ENCODE data around the gene ZNF627. TPM values are rescaled to one million over a fixed set of nuclear protein-coding genes. Genes with fewer than 3 reads are reported as not detected.

Gene ZNF627
- total RNA-seq, 1 donor, result 20.3 TPM

DNA sequence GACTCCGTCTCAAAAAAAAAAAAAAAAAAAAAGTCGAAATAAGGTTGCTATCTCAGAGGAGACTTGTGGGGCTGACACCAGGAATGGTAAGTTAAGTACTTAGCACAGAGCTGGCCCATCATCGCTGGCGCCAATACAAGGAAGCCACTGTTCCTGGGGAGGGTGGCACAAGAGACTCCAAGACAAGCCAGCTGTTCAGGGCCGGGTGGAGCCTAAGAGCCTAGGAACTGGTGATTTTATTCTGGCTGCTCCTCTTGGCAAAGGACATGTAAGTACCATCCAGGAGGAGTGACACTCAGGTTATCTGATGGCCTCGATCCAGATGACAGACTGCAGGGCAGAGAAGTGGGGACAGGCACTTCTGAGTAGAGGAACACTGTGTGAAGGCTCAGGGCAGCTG lies 42.0 kb upstream of the ZNF627 start:
- H3K36me3 ChIP-seq (ENCODE audit: insufficient read depth, low read length), result peaks cover 5% of the 10 kb centered on the region
- H4K20me1 ChIP-seq (ENCODE audit: insufficient read depth, low read length), result peaks cover 34% of the 10 kb centered on the region
- no peak overlapping the region for H3K4me2 ChIP-seq (ENCODE audit: insufficient read depth, low read length)
- H3K4me1 ChIP-seq (ENCODE audit: insufficient read depth, low read length), result peaks cover 15% of the 10 kb centered on the region
- no peak overlapping the region for H3K4me3 ChIP-seq (ENCODE audit: insufficient read depth, low read length)
- H3K9me3 ChIP-seq (ENCODE audit: low read depth, low read length), result no peaks in the 10 kb centered on the region
- H3K79me2 ChIP-seq (ENCODE audit: insufficient read depth, low read length), result peaks cover 41% of the 10 kb centered on the region
- peak; percentile 79 for DNase-seq (ENCODE audit: insufficient read length, low spot score, missing footprints)
- TF ChIP-seq, protein P1, sequence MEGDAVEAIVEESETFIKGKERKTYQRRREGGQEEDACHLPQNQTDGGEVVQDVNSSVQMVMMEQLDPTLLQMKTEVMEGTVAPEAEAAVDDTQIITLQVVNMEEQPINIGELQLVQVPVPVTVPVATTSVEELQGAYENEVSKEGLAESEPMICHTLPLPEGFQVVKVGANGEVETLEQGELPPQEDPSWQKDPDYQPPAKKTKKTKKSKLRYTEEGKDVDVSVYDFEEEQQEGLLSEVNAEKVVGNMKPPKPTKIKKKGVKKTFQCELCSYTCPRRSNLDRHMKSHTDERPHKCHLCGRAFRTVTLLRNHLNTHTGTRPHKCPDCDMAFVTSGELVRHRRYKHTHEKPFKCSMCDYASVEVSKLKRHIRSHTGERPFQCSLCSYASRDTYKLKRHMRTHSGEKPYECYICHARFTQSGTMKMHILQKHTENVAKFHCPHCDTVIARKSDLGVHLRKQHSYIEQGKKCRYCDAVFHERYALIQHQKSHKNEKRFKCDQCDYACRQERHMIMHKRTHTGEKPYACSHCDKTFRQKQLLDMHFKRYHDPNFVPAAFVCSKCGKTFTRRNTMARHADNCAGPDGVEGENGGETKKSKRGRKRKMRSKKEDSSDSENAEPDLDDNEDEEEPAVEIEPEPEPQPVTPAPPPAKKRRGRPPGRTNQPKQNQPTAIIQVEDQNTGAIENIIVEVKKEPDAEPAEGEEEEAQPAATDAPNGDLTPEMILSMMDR (IDR thresholded peaks at IDR 0.05; ENCODE audit: extremely low read depth, low read depth, low read length), result no peak
- no peaks in the 10 kb centered on the region for H3K27me3 ChIP-seq (ENCODE audit: insufficient read depth, low read length)
- no peak overlapping the region for H2AFZ ChIP-seq (ENCODE audit: low read length)
- no peak overlapping the region for H3K27ac ChIP-seq (ENCODE audit: low read depth, low read length)

DNA sequence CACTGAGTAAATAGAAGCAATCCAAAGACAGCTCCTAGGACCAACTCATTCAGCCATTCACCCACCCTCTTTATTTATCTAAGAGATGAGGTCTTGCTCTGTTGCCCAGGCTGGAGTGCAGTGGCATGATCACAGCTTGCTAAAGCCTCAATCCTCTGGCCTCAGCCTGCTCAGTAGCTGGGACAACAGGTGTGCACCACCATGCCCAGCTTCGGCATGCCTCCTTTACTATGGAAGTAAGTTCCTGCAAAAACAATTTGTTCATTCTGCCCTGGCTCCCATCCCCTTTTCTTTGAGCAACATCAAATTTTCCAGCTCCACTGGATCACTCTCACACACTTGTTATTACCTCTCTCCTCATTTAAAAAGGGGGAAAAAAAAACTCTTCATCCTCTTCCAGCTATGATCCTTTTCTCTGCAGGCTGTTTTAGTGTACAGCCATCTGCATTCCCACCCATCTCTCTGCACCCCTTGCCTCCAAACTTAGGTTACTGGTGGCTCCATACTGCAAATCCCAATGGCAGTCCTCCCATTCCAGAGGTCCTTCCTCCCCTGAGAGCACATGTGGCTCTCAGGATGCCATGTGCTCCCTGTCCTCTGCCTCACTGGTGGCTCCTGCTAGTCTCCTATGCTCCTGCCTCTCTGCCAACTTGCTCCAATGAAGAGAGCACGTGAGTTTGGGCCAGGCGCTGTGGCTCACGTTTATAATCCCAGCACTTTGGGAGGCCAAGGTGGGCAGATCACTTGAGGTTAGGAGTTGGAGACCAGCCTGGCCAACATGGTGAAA lies 40.5 kb upstream of the ZNF627 start:
- TF ChIP-seq, protein P1 (IDR thresholded peaks at IDR 0.05; ENCODE audit: extremely low read depth, low read depth, low read length), result no peak
- H3K4me3 ChIP-seq (ENCODE audit: insufficient read depth, low read length), result no peak overlapping the region
- peaks cover 41% of the 10 kb centered on the region for H3K79me2 ChIP-seq (ENCODE audit: insufficient read depth, low read length)
- no peaks in the 10 kb centered on the region for H3K9me3 ChIP-seq (ENCODE audit: low read depth, low read length)
- H3K4me1 ChIP-seq (ENCODE audit: insufficient read depth, low read length), result peaks cover 21% of the 10 kb centered on the region
- no peak overlapping the region for H2AFZ ChIP-seq (ENCODE audit: low read length)
- peaks cover 5% of the 10 kb centered on the region for H3K36me3 ChIP-seq (ENCODE audit: insufficient read depth, low read length)
- peak; percentile 58 for DNase-seq (ENCODE audit: insufficient read length, low spot score, missing footprints)
- H3K27me3 ChIP-seq (ENCODE audit: insufficient read depth, low read length), result no peaks in the 10 kb centered on the region
- no peak overlapping the region for H3K27ac ChIP-seq (ENCODE audit: low read depth, low read length)
- peaks cover 34% of the 10 kb centered on the region for H4K20me1 ChIP-seq (ENCODE audit: insufficient read depth, low read length)
- H3K4me2 ChIP-seq (ENCODE audit: insufficient read depth, low read length), result no peak overlapping the region

DNA sequence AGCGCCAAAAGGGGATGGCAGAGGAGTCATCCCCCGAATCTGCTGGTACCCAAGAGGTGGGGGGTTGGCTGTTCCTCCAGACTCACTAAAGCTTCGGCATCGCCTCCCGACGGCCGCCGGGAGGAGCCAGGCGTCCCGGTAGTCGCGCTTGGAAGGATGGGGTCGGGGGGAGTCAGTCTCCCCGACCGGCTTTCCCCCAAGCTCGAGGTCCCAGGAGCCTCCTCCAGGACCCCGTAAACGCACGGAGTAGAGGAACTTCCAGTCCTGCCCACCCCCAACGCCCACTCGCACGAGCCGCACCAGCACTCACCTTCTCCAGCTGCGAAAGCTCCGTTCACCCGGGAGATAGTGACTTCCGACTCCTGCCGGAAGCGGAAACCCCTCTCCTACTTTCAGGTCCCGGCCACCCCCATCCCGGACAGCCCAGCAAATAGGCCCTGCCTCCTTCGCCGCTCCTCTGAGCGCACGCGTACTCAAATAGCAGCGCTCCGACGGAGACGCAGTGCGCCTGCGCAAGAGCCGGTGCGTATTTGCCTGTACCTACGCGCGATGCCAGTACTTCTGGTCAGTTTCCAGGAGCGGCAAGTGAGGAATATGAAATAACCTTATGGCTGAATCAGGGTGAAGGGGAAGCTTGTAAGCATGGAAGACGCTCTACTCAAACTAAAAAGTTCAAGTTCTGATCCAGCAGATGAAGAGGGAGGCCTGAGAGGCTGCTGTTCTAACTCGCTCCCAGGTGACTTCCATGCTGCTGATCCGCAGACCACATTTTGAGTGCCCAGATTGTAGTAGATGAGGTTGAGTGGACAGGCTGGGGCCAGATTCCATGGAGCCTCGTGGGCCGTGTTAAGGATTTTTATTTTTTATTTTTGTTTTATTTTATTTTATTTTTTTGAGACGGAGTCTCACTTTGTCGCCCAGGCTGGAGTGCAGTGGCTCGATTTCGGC lies 38.1 kb upstream of the ZNF627 start, which contains the start of gene ELOF1:
Gene ELOF1, minus strand, starts transcription at position 350 of the 948 bp plus-strand sequence. CDS start 4,883 bp downstream, outside the sequence.
- peak within 1 kb of the TSS; percentile 74 for H3K27ac ChIP-seq (ENCODE audit: low read depth, low read length)
- TF ChIP-seq, protein P1 (IDR thresholded peaks at IDR 0.05; ENCODE audit: extremely low read depth, low read depth, low read length), result no peak

More for the DNA sequence above, 38.1 kb upstream of the ZNF627 start, which contains the start of gene ELOF1:
- DNase-seq (ENCODE audit: insufficient read length, low spot score, missing footprints), result peak; percentile 99
- peak within 1 kb of the TSS; percentile 99 for H3K4me3 ChIP-seq (ENCODE audit: insufficient read depth, low read length)
- H3K4me1 ChIP-seq (ENCODE audit: insufficient read depth, low read length), result peaks cover 21% of the 10 kb centered on the region
- H3K27me3 ChIP-seq (ENCODE audit: insufficient read depth, low read length), result no peaks in the 10 kb centered on the region
- peaks cover 41% of the 10 kb centered on the region for H3K79me2 ChIP-seq (ENCODE audit: insufficient read depth, low read length)
- peaks cover 5% of the 10 kb centered on the region for H3K36me3 ChIP-seq (ENCODE audit: insufficient read depth, low read length)
- no peaks in the 10 kb centered on the region for H3K9me3 ChIP-seq (ENCODE audit: low read depth, low read length)
- peak within 1 kb of the TSS; percentile 99 for H2AFZ ChIP-seq (ENCODE audit: low read length)
- peaks cover 34% of the 10 kb centered on the region for H4K20me1 ChIP-seq (ENCODE audit: insufficient read depth, low read length)
- H3K4me2 ChIP-seq (ENCODE audit: insufficient read depth, low read length), result peak within 1 kb of the TSS; percentile 99

Measured in osteoblast (primary cell).